ENCODE measurements around the gene LCMT2. TPM values are rescaled to one million over a fixed set of nuclear protein-coding genes. Genes with fewer than 3 reads are reported as not detected.

Gene LCMT2
- total RNA-seq, 1 donor from 2014 or later, result 4.8 TPM

DNA sequence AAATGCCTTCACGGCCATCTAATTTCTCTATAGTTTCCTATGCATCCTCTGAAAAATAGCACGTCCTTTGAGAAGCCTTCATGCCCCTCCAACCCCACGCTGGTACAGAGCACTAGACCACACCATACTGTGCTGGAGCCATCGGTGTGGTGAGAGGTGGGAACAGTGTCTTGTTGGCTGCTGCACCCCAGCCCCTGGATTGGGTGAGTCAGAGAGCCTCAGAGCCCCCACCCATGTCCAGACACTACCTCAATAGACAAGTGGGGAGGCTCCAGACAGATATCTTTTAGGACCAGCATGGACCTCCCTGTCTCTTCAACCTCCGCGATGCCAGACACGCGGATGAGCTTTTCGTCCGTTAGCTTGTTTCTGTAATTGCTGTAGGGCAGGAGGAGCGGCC lies 51.5 kb downstream of the LCMT2 start:
- intact Hi-C loops (cut with DNase I), result no loop called here
- no peak for ATAC-seq (ENCODE audit: poor library complexity)

DNA sequence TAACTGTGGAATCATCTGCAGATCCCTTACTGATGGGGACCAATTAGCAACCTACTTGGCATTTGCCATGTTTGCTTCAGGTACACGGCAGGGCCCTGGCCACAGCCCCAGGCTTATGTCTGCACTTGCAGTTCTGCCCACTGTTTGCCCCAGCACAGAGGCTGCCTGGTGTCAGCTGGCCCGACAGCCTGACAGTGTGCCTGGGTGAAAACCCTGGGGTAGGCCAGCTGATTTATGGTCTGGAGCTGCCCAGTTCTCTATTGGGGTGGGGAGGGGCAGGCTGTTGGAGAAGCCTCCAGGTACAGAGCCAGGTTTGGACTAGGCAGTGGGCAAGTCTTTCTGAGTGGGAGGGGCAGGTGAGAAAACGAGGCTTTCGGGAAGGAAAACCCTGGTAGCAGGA lies 52.5 kb downstream of the LCMT2 start:
- DNase-seq, result no peak
- intact Hi-C loops (cut with DNase I), result no loop called here
- ATAC-seq (ENCODE audit: poor library complexity), result no peak

More for the DNA sequence above, 51.5 kb downstream of the LCMT2 start:
- no peak for DNase-seq

GRCh38 chr15:43277231-43277823 lies 53.0 kb downstream of the LCMT2 start:
- no peak for DNase-seq
- ATAC-seq (ENCODE audit: poor library complexity), result no peak
- intact Hi-C loops (cut with DNase I), result no loop called here

DNA sequence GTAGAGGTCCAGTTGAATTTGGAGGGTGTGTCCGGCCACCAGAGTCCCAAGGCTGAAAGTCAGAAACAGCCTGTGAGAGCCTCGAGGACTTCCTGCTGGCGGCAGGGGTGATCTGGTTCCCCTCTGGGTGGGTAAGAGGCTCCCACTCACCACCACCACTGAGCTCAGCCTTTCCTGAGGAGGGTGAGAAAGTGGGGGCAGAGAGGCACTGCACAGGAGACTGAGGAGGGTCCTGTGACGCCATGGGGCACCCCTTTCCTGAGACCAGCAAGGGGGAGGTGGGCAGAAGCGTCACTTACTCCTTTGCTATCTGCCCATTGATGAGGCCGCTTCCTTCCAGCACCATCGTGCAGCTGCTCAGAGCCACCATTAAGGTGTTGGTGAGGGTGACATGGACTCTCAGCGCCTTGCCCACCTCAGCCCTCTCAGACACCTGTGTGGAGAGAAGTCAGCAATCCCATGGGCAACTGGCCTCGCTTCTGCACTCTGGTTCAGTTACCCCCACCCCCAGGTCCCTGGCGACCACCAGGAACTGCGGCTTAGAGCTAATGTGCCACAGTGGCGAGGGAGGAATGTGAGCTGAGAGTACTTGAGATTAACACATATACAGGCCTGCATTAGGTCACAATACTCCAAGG lies 53.7 kb downstream of the LCMT2 start:
- no peak for ATAC-seq (ENCODE audit: poor library complexity)
- intact Hi-C loops (cut with DNase I), result no loop called here

DNA sequence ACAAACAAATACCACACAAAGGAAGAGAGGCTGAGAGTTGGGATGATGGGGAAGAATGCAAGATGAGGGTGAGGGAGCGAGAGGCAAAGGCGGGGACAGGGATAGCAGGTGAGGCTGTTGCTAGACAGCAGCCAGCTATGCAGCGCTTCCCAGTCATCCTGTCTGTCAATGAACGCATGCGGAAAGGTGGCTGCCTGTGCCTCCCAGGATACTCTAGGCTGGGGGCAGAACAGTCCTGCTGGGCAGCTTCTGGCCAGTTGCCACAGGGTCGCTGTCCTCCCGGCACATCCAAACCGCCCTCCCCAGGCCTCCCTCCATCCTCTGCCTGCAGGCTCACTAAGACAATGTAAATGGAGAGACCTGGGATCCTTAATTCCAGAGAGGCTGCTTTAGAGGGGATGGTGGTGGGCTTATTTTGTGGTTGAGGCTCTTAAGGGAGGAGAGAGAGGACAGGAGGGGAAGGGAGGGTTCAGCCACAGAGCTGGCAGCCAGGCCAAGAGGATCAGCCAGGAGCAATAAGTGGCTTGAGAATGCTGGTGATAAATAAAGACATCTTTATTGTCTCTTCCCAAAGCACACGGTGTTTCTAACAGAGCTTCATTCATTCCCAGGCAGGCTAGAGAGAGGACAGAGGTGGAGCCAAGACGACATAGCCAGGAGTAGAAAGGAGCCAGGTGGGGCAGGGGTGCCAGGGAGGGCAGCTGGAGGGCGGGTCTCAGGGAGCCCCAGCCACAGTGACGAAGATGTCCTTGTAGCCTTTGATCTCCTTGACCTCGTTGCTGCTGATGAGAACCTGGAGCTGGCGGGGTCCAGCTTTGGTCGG lies 54.4 kb downstream of the LCMT2 start:
- no peak for DNase-seq
- no peak for ATAC-seq (ENCODE audit: poor library complexity)
- intact Hi-C loops (cut with DNase I), result no loop called here

More for the DNA sequence above, 53.7 kb downstream of the LCMT2 start:
- DNase-seq, result no peak

DNA sequence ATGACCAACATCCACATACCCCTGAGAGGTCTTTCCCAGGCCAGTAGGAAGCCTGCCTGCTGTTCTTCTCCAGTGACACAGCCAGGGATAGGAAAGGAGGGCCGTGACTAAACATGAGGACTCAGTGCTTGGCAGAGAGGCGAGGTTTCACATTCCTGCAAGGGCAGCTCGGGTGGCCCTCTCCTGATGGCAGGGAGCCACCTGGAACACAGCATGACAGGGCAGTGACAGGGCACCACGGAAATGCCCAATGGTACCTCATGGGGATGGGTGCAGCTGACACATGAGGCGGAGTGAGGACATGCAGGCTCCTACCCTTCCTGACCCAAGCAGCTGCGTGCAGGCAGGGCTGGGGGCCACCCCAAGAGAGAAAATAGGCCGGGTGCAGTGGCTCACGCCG lies 56.2 kb downstream of the LCMT2 start:
- intact Hi-C loops (cut with DNase I), result no loop called here
- ATAC-seq (ENCODE audit: poor library complexity), result peak; percentile 98
- peak; percentile 88 for DNase-seq

Other genes starting within 250 kb of the LCMT2 start
- gene UBR1, start 224.5 kb downstream of the LCMT2 start, total RNA-seq, result 19.5 TPM
- gene TMEM62, start 197.0 kb downstream of the LCMT2 start, total RNA-seq, result 9.4 TPM
- gene CCNDBP1, start 145.2 kb downstream of the LCMT2 start, total RNA-seq, result 47.7 TPM
- gene EPB42, start 109.6 kb downstream of the LCMT2 start, total RNA-seq, result 0.24 TPM
- gene TGM5, start 63.6 kb downstream of the LCMT2 start, total RNA-seq, result not detected
- gene TGM7, start 28.3 kb downstream of the LCMT2 start, total RNA-seq, result not detected
- gene ZSCAN29, start 40.5 kb upstream of the LCMT2 start, total RNA-seq, result 11.7 TPM
- gene TUBGCP4, start 40.5 kb upstream of the LCMT2 start, total RNA-seq, result 11.1 TPM
- gene TP53BP1, start 162.6 kb upstream of the LCMT2 start, total RNA-seq, result 23.7 TPM
- gene MAP1A, start 187.0 kb upstream of the LCMT2 start, total RNA-seq, result 24.4 TPM